Hepatocyte (in vitro differentiated cells): ENCODE results near the gene ARL15.

Experiments
- EZH2 ChIP-seq: fragments of 200-600 bp; sonication (generic); IDR thresholded peaks from 2 replicates; pipeline ENCODE4 v1.6.1; 2016; ENCODE audit warnings: antibody characterized with exemption, mild to moderate bottlenecking, borderline replicate concordance
- EZH2phosphoT487 ChIP-seq: fragments of 200-600 bp; sonication (generic); IDR thresholded peaks from one replicate; pipeline ENCODE4 v1.6.1; 2018; ENCODE audit warnings: antibody characterized with exemption, mild to moderate bottlenecking, low read depth, moderate library complexity; ENCODE audit not compliant: unreplicated experiment, severe bottlenecking
- TF ChIP-seq, protein P1 (sequence below): fragments of 200-600 bp; sonication (generic); IDR thresholded peaks from 2 replicates; pipeline ENCODE4 v1.5.1; 2016; ENCODE audit warnings: antibody characterized with exemption, mild to moderate bottlenecking; ENCODE audit not compliant: poor library complexity

DNA sequence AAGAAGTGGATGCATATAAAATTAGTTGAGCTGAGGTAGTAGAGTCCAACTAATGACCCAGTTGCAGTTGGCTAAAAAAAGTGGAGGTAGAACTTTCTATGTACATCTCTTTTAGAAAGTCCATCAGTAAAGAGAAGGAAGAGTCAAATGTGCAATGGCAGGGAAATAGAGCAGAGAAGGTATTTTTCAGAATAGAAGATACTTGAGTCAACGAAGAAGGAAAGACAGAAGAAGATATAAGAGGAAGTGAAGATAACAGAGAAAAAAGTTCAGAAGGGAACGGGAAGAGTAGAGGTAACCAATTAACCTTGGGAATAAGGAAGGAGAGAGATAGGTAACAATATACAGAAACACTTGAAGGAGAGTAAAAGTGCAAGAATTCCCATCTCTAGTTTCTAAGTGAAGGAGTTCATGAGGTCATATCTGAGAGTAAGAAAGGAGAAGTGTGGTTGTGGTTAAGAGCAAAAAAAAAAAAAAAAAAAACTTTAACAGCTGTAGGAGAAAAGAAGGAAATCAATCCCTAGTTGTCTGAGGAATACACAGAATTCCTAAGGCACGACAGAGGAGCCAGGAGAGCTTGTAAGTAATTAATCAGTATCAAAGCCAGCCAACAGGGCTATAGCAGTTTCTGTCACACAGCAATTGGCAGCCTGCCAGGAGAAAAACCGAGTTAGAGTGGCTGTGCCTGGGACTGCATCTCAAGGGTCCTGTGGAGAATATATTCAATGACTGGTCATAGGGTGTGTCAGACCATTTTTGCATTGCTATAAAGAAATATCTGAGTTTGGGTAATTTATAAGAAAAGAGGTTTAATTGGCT is 61.0 kb downstream of the ARL15 start:
- no peak for TF ChIP-seq EZH2
- TF ChIP-seq, protein P1, sequence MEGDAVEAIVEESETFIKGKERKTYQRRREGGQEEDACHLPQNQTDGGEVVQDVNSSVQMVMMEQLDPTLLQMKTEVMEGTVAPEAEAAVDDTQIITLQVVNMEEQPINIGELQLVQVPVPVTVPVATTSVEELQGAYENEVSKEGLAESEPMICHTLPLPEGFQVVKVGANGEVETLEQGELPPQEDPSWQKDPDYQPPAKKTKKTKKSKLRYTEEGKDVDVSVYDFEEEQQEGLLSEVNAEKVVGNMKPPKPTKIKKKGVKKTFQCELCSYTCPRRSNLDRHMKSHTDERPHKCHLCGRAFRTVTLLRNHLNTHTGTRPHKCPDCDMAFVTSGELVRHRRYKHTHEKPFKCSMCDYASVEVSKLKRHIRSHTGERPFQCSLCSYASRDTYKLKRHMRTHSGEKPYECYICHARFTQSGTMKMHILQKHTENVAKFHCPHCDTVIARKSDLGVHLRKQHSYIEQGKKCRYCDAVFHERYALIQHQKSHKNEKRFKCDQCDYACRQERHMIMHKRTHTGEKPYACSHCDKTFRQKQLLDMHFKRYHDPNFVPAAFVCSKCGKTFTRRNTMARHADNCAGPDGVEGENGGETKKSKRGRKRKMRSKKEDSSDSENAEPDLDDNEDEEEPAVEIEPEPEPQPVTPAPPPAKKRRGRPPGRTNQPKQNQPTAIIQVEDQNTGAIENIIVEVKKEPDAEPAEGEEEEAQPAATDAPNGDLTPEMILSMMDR, result no peak
- TF ChIP-seq EZH2phosphoT487, result no peak
